ENCODE measurements around the gene JPT1.
"Not testable (repeated sequence)": the region's sequence is repeated elsewhere in the genome, so short reads cannot be mapped to it uniquely, and the experiment has no call there.

The JPT1 gene

GRCh38 chr17:75155191-75155601 is 884 bp upstream of the JPT1 start:
- no peak for DNase-seq

DNA sequence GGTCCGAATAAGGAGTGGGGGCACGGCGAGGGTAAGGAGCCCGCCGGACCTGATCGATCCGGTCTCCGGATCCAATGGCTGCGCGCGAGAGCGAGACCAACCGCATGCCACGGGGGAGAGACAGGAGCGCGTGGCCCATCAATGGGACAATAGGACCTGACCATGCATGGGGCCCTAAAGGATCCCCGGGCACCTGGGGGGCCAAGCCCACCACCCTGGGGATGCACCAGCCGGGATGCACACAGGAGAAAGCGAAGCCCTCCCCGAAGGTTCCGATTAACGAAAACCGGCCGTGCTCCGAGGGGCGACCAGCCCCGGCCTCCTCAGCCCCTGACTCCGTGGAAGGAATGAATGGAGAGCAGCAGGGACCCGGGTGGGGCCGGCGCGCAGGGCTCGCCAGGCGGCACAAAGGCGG is 525 bp downstream of the JPT1 start:
- DNase-seq = peak; percentile 17

DNA sequence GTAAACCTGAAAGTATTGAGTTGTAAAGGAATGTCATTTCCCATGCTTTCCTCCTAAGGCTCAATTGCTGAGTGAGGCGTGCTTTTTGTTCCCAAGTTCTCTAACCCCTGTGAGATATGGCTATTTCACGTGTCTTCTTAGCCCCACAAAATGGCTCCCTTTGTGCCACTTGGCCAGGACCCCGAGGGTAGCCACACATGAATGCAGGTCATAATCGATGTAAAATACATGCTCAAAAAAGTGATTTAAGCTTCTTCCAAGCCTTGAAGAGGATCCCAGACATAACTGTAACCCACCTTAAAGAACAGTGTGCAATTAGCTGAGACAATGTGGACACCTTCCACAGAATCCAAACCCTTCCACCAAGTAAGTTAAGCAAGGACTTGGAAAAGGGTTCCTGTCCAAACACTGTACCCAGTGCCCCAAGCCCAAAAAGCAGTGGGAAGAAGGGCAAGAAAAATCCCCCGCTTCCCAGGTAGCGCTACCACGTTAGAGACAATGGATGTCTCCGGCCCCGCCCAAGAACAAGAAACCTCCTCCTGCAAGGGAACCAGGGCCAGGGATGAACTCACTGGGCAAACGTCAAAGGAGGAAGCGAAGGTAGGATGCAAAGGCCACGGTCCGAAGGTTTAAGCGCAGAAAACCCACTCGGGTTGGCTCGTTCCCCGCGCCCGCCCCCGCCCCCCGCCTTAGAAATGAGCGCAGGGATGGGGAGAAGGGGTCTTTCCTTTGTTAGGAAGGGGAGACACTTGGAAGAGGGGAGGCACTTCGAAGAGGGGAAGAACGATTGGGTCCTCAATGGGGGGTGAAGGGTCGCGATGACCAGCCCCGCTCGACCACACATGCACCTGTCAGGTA is 1.2 kb downstream of the JPT1 start:
- peak; percentile 27 for DNase-seq

GRCh38 chr17:75152523-75152921 is 1.8 kb downstream of the JPT1 start:
- DNase-seq = no peak

GRCh38 chr17:75151930-75152329 is 2.4 kb downstream of the JPT1 start:
- no peak for DNase-seq

- no peak for DNase-seq
Observed at GRCh38 chr17:75147878-75148546, 6.3 kb downstream of the JPT1 start.

- no peak for DNase-seq
Observed at GRCh38 chr17:75146592-75146991, 7.7 kb downstream of the JPT1 start.

DNA sequence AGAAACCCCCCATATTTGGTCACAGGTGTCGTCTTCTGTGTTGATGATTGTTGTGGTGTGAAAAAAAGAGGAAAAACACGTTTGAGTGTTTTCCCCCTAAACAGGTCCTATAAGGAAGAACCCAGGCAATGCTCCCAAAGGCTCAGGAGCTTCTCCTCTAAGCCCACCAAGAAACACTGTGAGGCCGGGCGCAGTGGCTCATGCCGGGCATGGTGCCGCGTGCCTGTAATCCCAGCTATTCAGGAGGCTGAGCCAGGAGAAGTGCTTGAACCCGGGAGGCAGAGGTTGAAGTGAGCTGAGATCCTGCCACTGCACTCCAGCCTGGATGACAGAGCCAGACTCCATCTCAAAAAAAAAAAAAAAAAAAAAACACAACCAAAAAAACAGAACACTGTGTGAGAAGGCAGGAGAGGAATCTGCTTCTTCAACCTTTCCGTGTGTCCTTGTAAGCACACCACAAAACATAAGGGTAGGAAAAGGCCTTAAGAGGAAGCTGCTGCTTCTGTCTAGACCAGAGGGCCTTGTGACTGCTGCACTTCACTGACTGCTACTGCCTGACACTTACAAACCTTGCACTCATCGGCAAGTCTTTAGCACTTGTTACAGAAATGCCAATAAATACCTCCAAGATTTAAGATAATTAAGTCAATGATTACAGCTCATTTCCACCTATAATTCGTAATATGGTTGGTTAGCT is 9.3 kb downstream of the JPT1 start:
- no peak for DNase-seq

DNA sequence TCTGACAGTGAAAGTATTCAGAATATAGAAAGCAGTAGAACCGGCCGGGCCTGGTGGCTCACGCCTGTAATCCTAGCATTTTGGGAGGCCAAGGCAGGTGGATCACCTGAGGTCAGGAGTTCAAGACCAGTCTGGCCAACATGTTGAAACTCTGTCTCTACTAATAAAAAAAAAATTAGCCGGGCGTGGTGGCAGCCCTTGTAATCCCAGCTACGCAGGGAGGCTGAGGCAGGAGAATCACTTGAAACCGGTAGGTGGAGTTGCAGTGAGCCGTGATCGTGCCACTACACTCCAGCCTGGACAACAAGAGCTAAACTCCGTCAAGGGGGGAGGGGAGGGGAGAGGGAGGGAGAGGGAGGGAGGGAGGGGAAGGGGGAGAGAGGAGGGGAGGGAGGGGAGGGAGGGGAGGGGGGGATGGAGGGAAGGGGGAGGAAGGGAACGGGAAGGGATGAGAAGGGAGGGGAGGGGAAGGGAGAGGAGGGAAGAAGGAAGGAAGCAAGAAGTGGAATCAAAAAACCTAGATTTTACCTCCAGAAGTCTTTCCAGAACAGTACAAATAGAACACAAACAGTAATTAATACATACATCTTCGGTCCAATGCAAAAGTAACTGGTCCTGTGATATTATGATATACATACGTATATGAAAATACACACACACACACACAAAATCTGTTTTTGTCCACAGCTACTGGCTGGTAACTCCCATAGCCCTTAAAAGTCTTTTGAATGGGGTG is 11.9 kb downstream of the JPT1 start:
- DNase-seq = no peak

- no peak for DNase-seq
Observed at GRCh38 chr17:75138519-75138918, 15.8 kb downstream of the JPT1 start.

DNA sequence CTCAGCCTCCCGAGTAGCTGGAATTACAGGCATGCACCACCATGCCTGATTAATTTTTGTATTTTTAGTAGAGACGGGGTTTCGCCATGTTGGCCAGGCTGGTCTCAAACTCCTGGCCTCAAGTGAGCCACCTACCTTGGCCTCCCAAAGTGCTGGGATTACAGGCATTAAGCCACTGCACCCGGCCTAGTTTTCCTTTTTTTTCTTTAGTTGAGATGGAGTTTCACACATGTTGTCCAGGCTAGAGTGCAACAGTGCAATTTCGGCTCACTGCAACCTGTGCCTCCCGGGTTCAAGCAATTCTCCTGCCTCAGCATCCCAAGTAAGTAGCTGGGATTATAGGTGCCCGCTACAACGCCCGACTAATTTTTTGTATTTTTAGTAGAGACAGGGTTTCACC is 16.6 kb downstream of the JPT1 start:
- not testable (repeated sequence) for DNase-seq

GRCh38 chr17:75135946-75136345 is 18.4 kb downstream of the JPT1 start:
- no peak for DNase-seq

- no peak for DNase-seq
Observed at GRCh38 chr17:75135452-75135851, 18.9 kb downstream of the JPT1 start.

- not testable (repeated sequence) for DNase-seq
Observed at GRCh38 chr17:75133607-75134347, 20.5 kb downstream of the JPT1 start.

DNA sequence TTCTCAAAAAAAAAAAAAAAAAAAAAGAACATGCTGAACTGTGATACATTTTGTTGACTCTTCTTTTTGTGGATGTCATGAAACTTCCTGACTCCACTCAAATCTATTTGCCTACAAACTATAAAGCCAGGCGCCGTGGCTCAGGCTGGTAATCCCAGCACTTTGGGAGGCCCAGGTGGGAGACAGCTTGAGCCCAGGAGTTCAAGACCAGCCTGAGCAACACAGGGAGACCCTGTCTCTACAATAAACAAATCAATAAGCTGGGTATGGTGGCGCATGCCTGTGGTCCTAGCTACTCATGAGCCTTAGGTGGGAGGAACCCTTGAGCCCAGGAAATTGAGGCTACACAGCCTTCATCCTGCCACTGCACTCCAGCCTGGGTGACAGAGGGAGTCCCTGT is 21.3 kb downstream of the JPT1 start:
- DNase-seq = no peak

GRCh38 chr17:75132018-75133000 is 22.0 kb downstream of the JPT1 start:
- not testable (repeated sequence) for DNase-seq

DNA sequence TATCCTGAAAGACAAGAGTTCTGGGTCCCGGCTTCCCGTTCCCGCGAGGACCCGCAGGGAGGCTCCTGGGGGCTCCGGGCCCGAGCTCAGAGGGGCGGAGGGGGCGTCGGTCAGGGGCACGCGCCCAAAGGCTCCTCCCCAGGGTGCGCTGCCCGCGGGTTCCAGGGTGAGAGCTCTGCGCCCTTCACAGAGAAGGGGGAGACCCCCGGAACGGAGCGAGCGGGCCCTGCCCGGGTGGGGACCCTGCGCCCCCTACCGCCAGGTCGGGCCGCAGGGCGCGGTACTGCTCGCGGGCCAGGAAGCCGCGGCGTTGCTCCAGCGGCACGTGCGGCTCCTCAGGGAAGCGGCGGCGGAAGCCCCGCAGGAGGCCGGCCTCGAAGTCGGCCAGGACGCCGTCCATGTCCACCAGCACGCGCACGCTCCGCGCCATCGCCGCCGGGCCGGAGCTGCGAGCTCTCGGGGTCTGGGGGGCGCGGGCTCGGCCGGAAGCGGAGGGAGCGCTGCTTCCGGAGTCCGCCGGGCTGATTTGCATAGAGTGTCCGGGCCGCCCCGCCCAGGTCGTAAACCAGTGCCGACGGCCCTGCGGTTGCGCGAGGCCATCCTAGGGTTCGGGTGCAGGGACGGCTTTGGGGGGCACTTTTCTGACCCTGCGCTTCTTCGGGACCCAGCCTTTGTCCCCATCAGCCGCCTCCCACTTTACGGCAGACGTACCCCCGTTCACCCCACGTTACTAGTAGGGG is 22.9 kb downstream of the JPT1 start, which contains the start of gene NT5C:
TSS of gene NT5C (minus strand) at position 465 of the 740 bp plus-strand sequence. CDS start at position 430, 35 bp downstream.
- DNase-seq = peak; percentile 72

- peak; percentile 45 for DNase-seq
Observed at GRCh38 chr17:75130632-75131277, 23.6 kb downstream of the JPT1 start.

DNA sequence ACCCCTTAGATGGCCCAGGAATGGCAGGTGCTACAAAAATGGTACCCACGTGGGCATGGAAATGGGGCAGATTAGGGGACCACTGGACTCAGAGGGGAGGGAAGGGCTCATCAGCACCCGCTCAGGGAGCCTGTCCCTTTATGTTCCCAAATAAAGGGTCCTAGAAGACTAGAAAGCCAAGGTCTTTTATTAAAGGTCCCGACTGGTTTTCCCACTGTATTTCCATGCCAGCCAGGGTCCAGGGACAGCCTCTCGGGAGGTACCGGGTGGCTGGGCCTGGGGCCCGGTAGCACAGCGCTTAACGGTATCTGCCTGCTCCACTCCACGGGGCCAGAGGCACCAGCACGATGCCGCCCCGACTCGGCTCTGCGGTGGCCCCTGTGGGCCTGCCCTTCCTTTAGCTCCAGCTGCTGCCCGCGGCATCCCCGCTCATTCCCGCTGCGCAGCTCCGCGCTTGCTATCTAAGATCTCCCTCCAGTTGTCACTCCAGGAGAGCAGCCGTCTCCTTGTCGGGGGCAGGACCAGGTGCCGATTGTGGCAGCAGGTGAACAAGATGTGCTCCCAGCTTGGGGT is 24.2 kb downstream of the JPT1 start:
- DNase-seq = no peak

All from stimulated activated CD4-positive, alpha-beta T cell treated with anti-CD3 and anti-CD28 coated beads, Interleukin-1b, Interleukin-23, amount 100 ng/mL, for 48 hours (primary cell).